Measurements from ENCODE around the gene GRAMD1B. TPM values are rescaled to one million over a fixed set of nuclear protein-coding genes. Genes with fewer than 3 reads are reported as not detected.

The GRAMD1B gene
- total and polyA plus RNA-seq, 2 experiments from 2014 or later = 15.5 to 81.5 TPM

- H3K4me1 ChIP-seq (ENCODE audit: low read depth) = peaks cover 8% of the 10 kb centered on the region
- H3K27me3 ChIP-seq = peaks cover 17% of the 10 kb centered on the region
- no peak overlapping the region for H3K27ac ChIP-seq
- no peaks in the 10 kb centered on the region for H3K36me3 ChIP-seq
- H3K9me3 ChIP-seq (ENCODE audit: low read depth) = no peaks in the 10 kb centered on the region
- H3K4me3 ChIP-seq = no peak overlapping the region
- DNase-seq (ENCODE audit: low read depth in 1 of 2, low spot score in 1 of 2) = no peak
- TF ChIP-seq CTCF (IDR thresholded peaks at IDR 0.05; ENCODE audit: low read depth, low read length) = no peak
Observed at GRCh38 chr11:123425367-123425766, 4.7 kb upstream of the GRAMD1B start.

GRCh38 chr11:123426789-123427188, 3.3 kb upstream of the GRAMD1B start:
- no peak for TF ChIP-seq CTCF (IDR thresholded peaks at IDR 0.05; ENCODE audit: low read depth, low read length)
- peaks cover 11% of the 10 kb centered on the region for H3K4me1 ChIP-seq (ENCODE audit: low read depth)
- no peak overlapping the region for H3K27ac ChIP-seq
- no peaks in the 10 kb centered on the region for H3K9me3 ChIP-seq (ENCODE audit: low read depth)
- H3K4me3 ChIP-seq = no peak overlapping the region
- H3K27me3 ChIP-seq = peaks cover 15% of the 10 kb centered on the region
- DNase-seq (ENCODE audit: low read depth in 1 of 2, low spot score in 1 of 2) = no peak
- H3K36me3 ChIP-seq = no peaks in the 10 kb centered on the region

- Histone ChIP-seq H3K27me3 (peaks cover 10% of the 10 kb centered on the region), H3K4me1 (ENCODE audit: low read depth) (peaks cover 13% of the 10 kb centered on the region), H3K36me3 (no peaks in the 10 kb centered on the region), H3K4me3 (no peak overlapping the region), H3K27ac (no peak overlapping the region), H3K9me3 (ENCODE audit: low read depth) (no peaks in the 10 kb centered on the region)
- TF ChIP-seq CTCF (IDR thresholded peaks at IDR 0.05; ENCODE audit: low read depth, low read length) = no peak
- no peak for DNase-seq (ENCODE audit: low read depth in 1 of 2, low spot score in 1 of 2)
Observed at GRCh38 chr11:123427405-123427804, 2.7 kb upstream of the GRAMD1B start.

GRCh38 chr11:123428116-123428715, 1.9 kb upstream of the GRAMD1B start:
- Histone ChIP-seq H3K9me3 (ENCODE audit: low read depth) (no peaks in the 10 kb centered on the region), H3K36me3 (no peaks in the 10 kb centered on the region), H3K4me3 (no peak overlapping the region), H3K27me3 (peaks cover 3% of the 10 kb centered on the region), H3K27ac (no peak overlapping the region), H3K4me1 (ENCODE audit: low read depth) (peaks cover 13% of the 10 kb centered on the region)
- peak; percentile 13 to 56 for DNase-seq (ENCODE audit: low read depth in 1 of 2, low spot score in 1 of 2)
- no peak for TF ChIP-seq CTCF (IDR thresholded peaks at IDR 0.05; ENCODE audit: low read depth, low read length)

GRCh38 chr11:123429336-123429735, 733 bp upstream of the GRAMD1B start:
- peak overlapping the region; percentile 82 for H3K27ac ChIP-seq
- H3K9me3 ChIP-seq (ENCODE audit: low read depth) = no peaks in the 10 kb centered on the region
- no peak for TF ChIP-seq CTCF (IDR thresholded peaks at IDR 0.05; ENCODE audit: low read depth, low read length)
- no peaks in the 10 kb centered on the region for H3K36me3 ChIP-seq
- H3K4me3 ChIP-seq = peak overlapping the region; percentile 76
- no peaks in the 10 kb centered on the region for H3K27me3 ChIP-seq
- peaks cover 13% of the 10 kb centered on the region for H3K4me1 ChIP-seq (ENCODE audit: low read depth)
- no peak for DNase-seq (ENCODE audit: low read depth in 1 of 2, low spot score in 1 of 2)

All from cardiac muscle cell (in vitro differentiated cells and primary cell).